ENCODE results near the gene MINDY3. TPM values are rescaled to one million over a fixed set of nuclear protein-coding genes. Genes with fewer than 3 reads are reported as not detected.

Gene MINDY3
- total RNA-seq, 1 experiment from 2014 or later: 14.9 TPM

DNA sequence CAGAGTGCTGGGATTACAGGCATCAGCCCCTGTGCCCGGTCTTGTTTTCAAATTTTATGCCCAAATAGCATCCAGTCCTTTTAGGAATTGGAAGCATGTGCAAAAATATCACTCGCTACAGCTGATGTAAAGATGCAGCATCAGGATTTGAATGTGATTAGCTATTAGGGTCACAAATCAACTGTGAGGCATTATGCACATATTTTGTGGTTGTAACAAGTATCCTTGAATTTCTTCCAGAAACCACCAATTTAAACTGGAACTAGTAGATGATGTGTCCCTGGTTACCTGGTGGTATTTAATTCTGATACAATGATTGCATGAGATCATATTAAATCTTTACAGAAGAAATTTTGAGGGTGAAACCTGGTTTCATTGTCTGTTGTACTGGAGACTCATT lies 99.6 kb downstream of the MINDY3 start:
- no peaks in the 10 kb centered on the region for H3K79me1 ChIP-seq (ENCODE audit: insufficient read depth, low read depth, low read length, poor library complexity, severe bottlenecking)
- DNase-seq: no peak
- no peaks in the 10 kb centered on the region for H3K9me3 ChIP-seq (ENCODE audit: control insufficient read depth, low read depth, low read length)
- no peak overlapping the region for H3K27ac ChIP-seq (ENCODE audit: insufficient read length, low read depth, low read length)
- no peaks in the 10 kb centered on the region; a peak in 1 of 7 replicates for H3K36me3 Mint-ChIP-seq (ENCODE audit: insufficient read depth in 1 of 3, low read depth in 3 of 3)
- no peak overlapping the region for H2BK20ac ChIP-seq (ENCODE audit: low read depth, low read length, poor library complexity, severe bottlenecking)
- H3K9ac ChIP-seq (ENCODE audit: extremely low read depth, insufficient read length, low read length): no peak overlapping the region
- H3K56ac ChIP-seq (ENCODE audit: insufficient read length, low read depth, low read length): no peak overlapping the region
- no peak overlapping the region for H3K14ac ChIP-seq (ENCODE audit: insufficient read depth, low read length)
- no peak overlapping the region for H3K4me3 Mint-ChIP-seq
- no peak overlapping the region for H3K18ac ChIP-seq (ENCODE audit: insufficient read length, low read depth, low read length)
- H2BK12ac ChIP-seq (ENCODE audit: insufficient read length, low read depth, low read length): no peak overlapping the region
- H2AK5ac ChIP-seq (ENCODE audit: insufficient read length, low read length): no peak overlapping the region
- no peaks in the 10 kb centered on the region for H3K23me2 ChIP-seq (ENCODE audit: insufficient read length, low read depth, low read length, poor library complexity, severe bottlenecking)
- H3K4me2 ChIP-seq (ENCODE audit: insufficient read depth, insufficient read length, low read length): no peak overlapping the region
- H3K27me3 Mint-ChIP-seq (ENCODE audit: low read depth): peaks cover 11% of the 10 kb centered on the region
- no peak overlapping the region for H2AFZ ChIP-seq (ENCODE audit: low read length)
- H2BK5ac ChIP-seq (ENCODE audit: insufficient read length, low read length): no peak overlapping the region
- H2BK120ac ChIP-seq (ENCODE audit: low read depth, low read length, poor library complexity, severe bottlenecking): no peak overlapping the region
- H3K27ac Mint-ChIP-seq: no peak overlapping the region
- no peak overlapping the region for H4K91ac ChIP-seq (ENCODE audit: insufficient read length, low read depth, low read length)
- no peaks in the 10 kb centered on the region for H3K79me2 ChIP-seq (ENCODE audit: insufficient read depth, low read length)
- H3K4ac ChIP-seq (ENCODE audit: low read depth, low read length): no peak overlapping the region
- no CpG with 5 or more reads among the region's 2 CpGs for whole genome bisulfite sequencing (ENCODE audit: extremely low coverage, insufficient read length, low lambda C conversion rate)
- H4K8ac ChIP-seq (replicated peaks; ENCODE audit: insufficient read length, low read depth, low read length): no peak overlapping the region
- H3K9me3 Mint-ChIP-seq: peaks cover 0 to 2% of the 10 kb centered on the region in 2 experiments; a peak in 1 of 5 replicates
- no peak overlapping the region for H3K23ac ChIP-seq (ENCODE audit: insufficient read length, low read depth, low read length)
- H4K5ac ChIP-seq (ENCODE audit: insufficient read length, low read depth, low read length): no peak overlapping the region
- H3T11ph ChIP-seq (ENCODE audit: low read length): no peak overlapping the region
- H3K4me1 ChIP-seq (ENCODE audit: insufficient read depth, low read length): no peaks in the 10 kb centered on the region
- no peaks in the 10 kb centered on the region for H3K27me3 ChIP-seq (ENCODE audit: insufficient read depth, low read length)
- H2BK15ac ChIP-seq (ENCODE audit: low read depth, low read length): no peak overlapping the region
- H3K4me1 Mint-ChIP-seq: no peaks in the 10 kb centered on the region
- H4K20me1 ChIP-seq (ENCODE audit: control insufficient read depth, insufficient read depth, insufficient read length): no peaks in the 10 kb centered on the region
- no peak for TF ChIP-seq CTCF (conservative IDR thresholded peaks at IDR 0.05)
